Activated CD8-positive, alpha-beta T cell treated with anti-CD3 and anti-CD28 coated beads for 36 hours (primary cell): ENCODE results near the gene PODXL2. TPM values are rescaled to one million over a fixed set of nuclear protein-coding genes. Genes with fewer than 3 reads are reported as not detected.

ENCODE experiments used
- ATAC-seq: fragments of 200-7000 bp; cut with Tn5 transposase; one replicate; pipeline ENCODE4 v1.10.0; 2021; ENCODE audit warnings: mild to moderate bottlenecking, moderate library complexity
- CTCF ChIA-PET: fragments of 350-600 bp; sonication (Branson Sonifier 250); formaldehyde crosslinking; loops from one replicate; lab custom pipeline; 2021; ENCODE audit warnings: antibody characterized with exemption; lab: Charles Lee
- POLR2A ChIA-PET: fragments of 350-600 bp; sonication (Branson Sonifier 250); formaldehyde crosslinking; loops from one replicate; lab custom pipeline; 2021; ENCODE audit warnings: antibody characterized with exemption; lab: Charles Lee
- DNase-seq: peaks from one replicate; pipeline ENCODE4 v3.0.0-alpha.2; 2020
- H3K27ac Mint-ChIP-seq: one replicate; pipeline ENCODE4 v1.8.0; 2021; ENCODE audit warnings: mild to moderate bottlenecking, mixed read lengths
- H3K27me3 Mint-ChIP-seq: one replicate; pipeline ENCODE4 v1.8.0; 2021; ENCODE audit warnings: mixed read lengths
- H3K36me3 Mint-ChIP-seq: one replicate; pipeline ENCODE4 v1.8.0; 2021; ENCODE audit warnings: low read depth, mixed read lengths
- H3K4me1 Mint-ChIP-seq: one replicate; pipeline ENCODE4 v1.8.0; 2021; ENCODE audit warnings: low read depth, mixed read lengths
- H3K4me3 Mint-ChIP-seq: one replicate; pipeline ENCODE4 v1.8.0; 2021; ENCODE audit warnings: mild to moderate bottlenecking, moderate library complexity, mixed read lengths
- H3K9me3 Mint-ChIP-seq: one replicate; pipeline ENCODE4 v1.8.0; 2021; ENCODE audit warnings: mixed read lengths
- intact Hi-C: fragments of 100-400 bp; cut with micrococcal nuclease; formaldehyde crosslinking; loops from one replicate; pipeline ENCODE4 v1.10.0; 2022
- total RNA-seq, 2 experiments: library from RNA; stranded (reverse); gene quantifications; one replicate each; pipeline ENCODE4 v1.2.3, GENCODE V29; 2021
- TF ChIP-seq, protein P1 (sequence below): fragments of 200-600 bp; IDR thresholded peaks from one replicate; pipeline ENCODE4 v1.8.0; 2022; ENCODE audit warnings: antibody characterized with exemption, mild to moderate bottlenecking

The PODXL2 gene
- total RNA-seq, 2 experiments from 2014 or later, result 1.1 to 1.3 TPM

DNA sequence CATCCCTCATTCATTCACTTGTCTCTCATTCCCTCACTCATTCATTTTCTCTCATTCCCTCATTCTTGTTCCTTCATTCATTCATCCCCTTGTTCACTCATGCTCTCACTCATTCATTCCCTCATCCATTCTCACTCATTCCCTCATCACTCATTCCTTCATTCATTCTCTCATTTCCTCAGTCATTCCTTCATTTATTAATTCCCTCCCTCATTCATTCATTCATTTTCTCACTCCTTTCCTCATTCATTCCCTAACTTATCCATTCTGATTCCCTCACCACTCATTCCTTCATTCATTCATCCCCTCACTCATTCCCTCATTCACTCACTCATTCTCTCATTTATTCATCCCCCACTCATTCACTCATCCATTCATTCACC lies 57.5 kb downstream of the PODXL2 start:
- Mint-ChIP-seq H3K27me3 (no peaks in the 10 kb centered on the region), H3K9me3 (no peaks in the 10 kb centered on the region), H3K4me3 (no peak overlapping the region), H3K36me3 (no peaks in the 10 kb centered on the region), H3K27ac (no peak overlapping the region), H3K4me1 (peaks cover 10% of the 10 kb centered on the region)
- DNase-seq (no peak), ATAC-seq (no peak)
- ChIA-PET CTCF (no interaction called here), POLR2A (no interaction called here)
- intact Hi-C loops, result no loop called here
- TF ChIP-seq, protein P1, sequence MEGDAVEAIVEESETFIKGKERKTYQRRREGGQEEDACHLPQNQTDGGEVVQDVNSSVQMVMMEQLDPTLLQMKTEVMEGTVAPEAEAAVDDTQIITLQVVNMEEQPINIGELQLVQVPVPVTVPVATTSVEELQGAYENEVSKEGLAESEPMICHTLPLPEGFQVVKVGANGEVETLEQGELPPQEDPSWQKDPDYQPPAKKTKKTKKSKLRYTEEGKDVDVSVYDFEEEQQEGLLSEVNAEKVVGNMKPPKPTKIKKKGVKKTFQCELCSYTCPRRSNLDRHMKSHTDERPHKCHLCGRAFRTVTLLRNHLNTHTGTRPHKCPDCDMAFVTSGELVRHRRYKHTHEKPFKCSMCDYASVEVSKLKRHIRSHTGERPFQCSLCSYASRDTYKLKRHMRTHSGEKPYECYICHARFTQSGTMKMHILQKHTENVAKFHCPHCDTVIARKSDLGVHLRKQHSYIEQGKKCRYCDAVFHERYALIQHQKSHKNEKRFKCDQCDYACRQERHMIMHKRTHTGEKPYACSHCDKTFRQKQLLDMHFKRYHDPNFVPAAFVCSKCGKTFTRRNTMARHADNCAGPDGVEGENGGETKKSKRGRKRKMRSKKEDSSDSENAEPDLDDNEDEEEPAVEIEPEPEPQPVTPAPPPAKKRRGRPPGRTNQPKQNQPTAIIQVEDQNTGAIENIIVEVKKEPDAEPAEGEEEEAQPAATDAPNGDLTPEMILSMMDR, result peak; percentile 19

DNA sequence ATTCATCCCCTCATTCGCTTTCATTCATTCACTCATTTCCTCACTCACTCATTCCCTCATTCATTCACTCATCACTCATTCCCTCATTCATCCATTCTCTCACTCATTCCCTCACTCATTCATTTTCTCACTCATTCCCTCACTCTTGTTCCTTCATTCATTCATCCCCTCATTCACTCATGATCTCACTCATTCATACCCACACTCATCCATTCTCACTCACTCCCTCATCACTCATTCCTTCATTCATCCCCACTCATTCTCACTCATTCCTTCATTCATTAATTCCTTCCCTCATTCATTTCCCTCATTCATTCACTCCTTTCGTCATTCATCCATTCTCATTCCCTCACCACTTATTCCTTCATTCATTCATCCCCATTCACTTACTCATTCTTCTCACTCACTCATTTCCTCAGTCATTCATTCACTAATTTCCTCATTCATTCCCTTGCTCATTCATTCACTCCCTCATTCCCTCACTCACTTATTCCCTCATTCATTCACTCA lies 58.3 kb downstream of the PODXL2 start:
- H3K4me3 Mint-ChIP-seq, result no peak overlapping the region

DNA sequence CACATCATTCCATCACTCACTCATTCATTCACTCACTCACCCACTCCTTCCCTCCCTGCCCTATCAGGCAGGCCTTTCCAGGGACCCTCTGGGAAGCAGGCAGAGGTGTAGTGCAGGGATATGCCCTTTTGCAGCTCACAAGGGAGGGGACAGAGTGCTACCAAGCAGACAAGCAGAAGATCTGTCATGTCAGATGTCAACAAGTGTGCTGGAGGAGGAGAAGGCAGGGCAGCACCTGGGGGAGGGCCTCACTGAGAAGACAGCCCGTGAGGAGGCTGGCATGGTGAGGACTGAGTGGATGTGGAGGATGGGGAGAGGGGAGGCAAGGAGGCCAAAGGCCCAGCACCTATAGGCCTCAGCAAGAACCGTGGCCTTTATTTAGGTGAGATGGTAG lies 59.0 kb downstream of the PODXL2 start:
- H3K27ac Mint-ChIP-seq, result no peak overlapping the region
- no peaks in the 10 kb centered on the region for H3K36me3 Mint-ChIP-seq
- intact Hi-C loops, result no loop called here
- POLR2A ChIA-PET, result no interaction called here
- H3K4me3 Mint-ChIP-seq, result no peak overlapping the region
- TF ChIP-seq, protein P1, result no peak
- no peak for DNase-seq
- H3K9me3 Mint-ChIP-seq, result no peaks in the 10 kb centered on the region
- H3K27me3 Mint-ChIP-seq, result no peaks in the 10 kb centered on the region
- peaks cover 9% of the 10 kb centered on the region for H3K4me1 Mint-ChIP-seq
- ATAC-seq, result no peak
- CTCF ChIA-PET, result no interaction called here

More for the DNA sequence above, 58.3 kb downstream of the PODXL2 start:
- DNase-seq, result no peak
- H3K36me3 Mint-ChIP-seq, result no peaks in the 10 kb centered on the region
- peaks cover 9% of the 10 kb centered on the region for H3K4me1 Mint-ChIP-seq
- no peaks in the 10 kb centered on the region for H3K9me3 Mint-ChIP-seq
- TF ChIP-seq, protein P1, result no peak
- CTCF ChIA-PET, result no interaction called here
- H3K27ac Mint-ChIP-seq, result no peak overlapping the region
- POLR2A ChIA-PET, result no interaction called here
- intact Hi-C loops, result no loop called here
- no peak for ATAC-seq
- H3K27me3 Mint-ChIP-seq, result no peaks in the 10 kb centered on the region

DNA sequence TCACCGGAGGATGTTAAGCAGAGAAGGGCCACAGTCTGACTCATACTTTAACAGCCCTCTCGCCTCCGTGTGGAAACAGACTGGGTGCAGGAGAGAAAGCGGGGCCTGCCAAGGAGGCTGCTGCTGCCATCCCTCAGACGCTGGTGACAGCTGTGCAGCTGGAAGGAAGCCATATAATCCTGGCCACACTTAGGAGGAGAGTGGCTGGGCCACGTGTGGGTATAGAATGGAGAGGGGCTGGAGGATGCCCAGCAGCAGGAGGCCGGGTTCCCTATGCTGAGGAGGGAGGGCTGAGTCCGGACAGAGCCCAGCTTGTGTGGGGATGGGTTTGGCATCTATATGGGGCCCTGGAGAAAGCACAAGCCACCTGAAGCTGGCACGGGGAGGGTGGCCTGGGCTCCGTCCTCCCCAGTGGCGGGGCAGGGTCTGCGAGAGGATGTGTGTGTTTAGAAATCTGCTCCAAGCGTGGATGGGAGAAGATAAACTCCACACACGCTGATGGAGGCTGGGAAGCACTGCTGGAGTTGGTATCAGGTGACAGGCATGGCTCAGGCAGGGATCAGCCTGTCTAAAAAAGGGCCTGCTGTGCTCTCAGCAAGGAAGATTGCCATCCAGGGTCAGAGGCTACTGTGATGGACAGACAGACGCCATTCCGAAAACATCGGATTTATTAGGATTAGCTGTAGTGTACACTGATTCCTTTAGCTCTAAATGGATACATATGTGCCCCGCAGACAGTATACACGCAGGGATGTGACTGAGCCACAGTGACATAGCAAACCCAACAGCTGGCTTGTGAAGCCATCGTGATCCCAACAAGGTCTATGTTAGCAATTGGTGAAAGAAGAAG lies 59.7 kb downstream of the PODXL2 start:
- ATAC-seq, result no peak
- TF ChIP-seq, protein P1, result no peak
- DNase-seq, result no peak
- ChIA-PET CTCF (no interaction called here), POLR2A (interaction anchor here (1.1 kb wide), 1 partner anchor 11 kb away, joined by 3 read pairs; no protein-coding TSS in a partner anchor)
- peak overlapping the region; percentile 21 for H3K27ac Mint-ChIP-seq
- no peak overlapping the region for H3K4me3 Mint-ChIP-seq
- no peaks in the 10 kb centered on the region for H3K27me3 Mint-ChIP-seq
- H3K36me3 Mint-ChIP-seq, result no peaks in the 10 kb centered on the region
- no peaks in the 10 kb centered on the region for H3K9me3 Mint-ChIP-seq
- intact Hi-C loops, result no loop called here
- peaks cover 6% of the 10 kb centered on the region for H3K4me1 Mint-ChIP-seq

DNA sequence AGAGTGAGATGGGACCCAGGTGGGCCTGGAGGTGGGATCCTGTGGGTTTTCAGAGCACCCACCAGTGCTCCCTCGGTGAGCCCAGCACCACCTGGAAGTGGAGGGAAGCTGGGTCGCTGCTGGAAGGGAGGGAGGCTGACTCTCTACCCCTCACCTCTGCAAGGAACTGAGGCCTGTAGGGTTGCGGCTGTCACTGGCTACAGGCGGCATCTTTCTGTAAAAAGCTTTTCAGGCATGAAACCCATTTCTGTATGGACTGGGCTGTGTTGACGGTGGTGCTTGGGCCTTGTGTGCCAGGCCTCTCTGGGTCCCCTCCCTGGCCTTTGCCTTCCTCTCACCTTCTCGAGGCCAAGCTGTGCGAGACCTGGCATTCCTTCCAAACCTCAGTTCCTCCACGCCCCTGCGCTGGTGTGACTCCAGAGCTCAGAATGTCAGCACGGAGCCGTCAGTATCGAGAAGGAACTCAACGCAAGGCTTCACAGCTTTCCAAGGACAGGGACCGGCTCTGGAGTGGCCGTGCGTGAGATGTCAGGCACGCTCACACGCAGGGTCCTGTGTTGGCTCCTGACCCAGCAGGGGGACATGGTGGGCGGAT lies 60.4 kb downstream of the PODXL2 start:
- intact Hi-C loops, result no loop called here
- POLR2A ChIA-PET, result interaction anchor here (1.1 kb wide), 1 partner anchor 10 kb away, joined by 3 read pairs; no protein-coding TSS in a partner anchor
- Mint-ChIP-seq H3K4me1 (no peaks in the 10 kb centered on the region), H3K27ac (no peak overlapping the region), H3K9me3 (no peaks in the 10 kb centered on the region), H3K4me3 (no peak overlapping the region), H3K36me3 (no peaks in the 10 kb centered on the region), H3K27me3 (no peaks in the 10 kb centered on the region)
- DNase-seq, result no peak
- TF ChIP-seq, protein P1, result no peak
- CTCF ChIA-PET, result no interaction called here
- no peak for ATAC-seq
